H9 (cell line): ENCODE data around the gene LIPH. TPM values are rescaled to one million over a fixed set of nuclear protein-coding genes. Genes with fewer than 3 reads are reported as not detected.

Source experiments
- DNase-seq: peaks from one replicate; pipeline ENCODE4 v3.0.0-alpha.2; 2017
- H2AFZ ChIP-seq: one replicate; pipeline ENCODE4 v1.6.1; 2013; ENCODE audit warnings: mild to moderate bottlenecking, low read length, control low read depth, moderate library complexity
- H2AK5ac ChIP-seq: 2 replicates; pipeline ENCODE4 v1.6.1; 2013; ENCODE audit warnings: low read length, control low read depth, mixed read lengths; ENCODE audit not compliant: insufficient read length
- H2BK120ac ChIP-seq: one replicate; pipeline ENCODE4 v1.6.1; 2013; ENCODE audit warnings: low read depth, mild to moderate bottlenecking, low read length, control low read depth, inconsistent platforms; ENCODE audit not compliant: poor library complexity, severe bottlenecking
- H2BK12ac ChIP-seq: 2 replicates; pipeline ENCODE4 v1.6.1; 2013; ENCODE audit warnings: low read length, control low read depth, mixed read lengths, low read depth; ENCODE audit not compliant: insufficient read length
- H2BK15ac ChIP-seq: 2 replicates; pipeline ENCODE4 v1.6.1; 2013; ENCODE audit warnings: low read depth, low read length, control low read depth
- H2BK20ac ChIP-seq: one replicate; pipeline ENCODE4 v1.6.1; 2013; ENCODE audit warnings: low read depth, mild to moderate bottlenecking, low read length, control low read depth, inconsistent platforms; ENCODE audit not compliant: poor library complexity, severe bottlenecking
- H2BK5ac ChIP-seq: 2 replicates; pipeline ENCODE4 v1.6.1; 2013; ENCODE audit warnings: low read length, control low read depth, mixed read lengths; ENCODE audit not compliant: insufficient read length
- H3K14ac ChIP-seq: 2 replicates; pipeline ENCODE4 v1.6.1; 2013; ENCODE audit warnings: low read length, control low read depth; ENCODE audit not compliant: insufficient read depth
- H3K18ac ChIP-seq: 2 replicates; pipeline ENCODE4 v1.6.1; 2013; ENCODE audit warnings: low read depth, mild to moderate bottlenecking, mixed read lengths, low read length, control low read depth; ENCODE audit not compliant: insufficient read length
- H3K23ac ChIP-seq: 2 replicates; pipeline ENCODE4 v1.6.1; 2013; ENCODE audit warnings: low read length, control low read depth, mixed read lengths, low read depth; ENCODE audit not compliant: insufficient read length
- H3K23me2 ChIP-seq: 2 replicates; pipeline ENCODE4 v1.6.1; 2013; ENCODE audit warnings: low read depth, mild to moderate bottlenecking, mixed read lengths, low read length, control low read depth; ENCODE audit not compliant: insufficient read length, poor library complexity, severe bottlenecking
- H3K27ac ChIP-seq: 2 replicates; pipeline ENCODE4 v1.5.1; 2013; ENCODE audit warnings: low read length, control low read depth, mixed read lengths, low read depth; ENCODE audit not compliant: insufficient read length
- H3K27me3 ChIP-seq: 2 replicates; pipeline ENCODE4 v1.6.1; 2013; ENCODE audit warnings: low read length, control low read depth, inconsistent platforms; ENCODE audit not compliant: insufficient read depth
- H3K4ac ChIP-seq: 2 replicates; pipeline ENCODE4 v1.6.1; 2013; ENCODE audit warnings: low read depth, mild to moderate bottlenecking, control low read depth, inconsistent platforms, low read length, moderate library complexity
- H3K4me1 ChIP-seq: 2 replicates; pipeline ENCODE4 v1.6.1; 2013; ENCODE audit warnings: low read length, control low read depth, inconsistent platforms; ENCODE audit not compliant: insufficient read depth
- H3K4me2 ChIP-seq: 2 replicates; pipeline ENCODE4 v1.6.1; 2013; ENCODE audit warnings: low read length, control low read depth, mixed read lengths; ENCODE audit not compliant: insufficient read length, insufficient read depth
- H3K56ac ChIP-seq: 2 replicates; pipeline ENCODE4 v1.6.1; 2013; ENCODE audit warnings: low read depth, mild to moderate bottlenecking, mixed read lengths, low read length, control low read depth; ENCODE audit not compliant: insufficient read length
- H3K79me1 ChIP-seq: 2 replicates; pipeline ENCODE4 v1.6.1; 2013; ENCODE audit warnings: low read depth, mild to moderate bottlenecking, moderate library complexity, low read length, control low read depth, inconsistent platforms; ENCODE audit not compliant: insufficient read depth, poor library complexity, severe bottlenecking
- H3K79me2 ChIP-seq: 2 replicates; pipeline ENCODE4 v1.6.1; 2013; ENCODE audit warnings: low read length, control low read depth, inconsistent platforms; ENCODE audit not compliant: insufficient read depth
- H3K9ac ChIP-seq: 2 replicates; pipeline ENCODE4 v1.6.1; 2013; ENCODE audit warnings: low read length, control low read depth, mixed read lengths; ENCODE audit not compliant: insufficient read length; ENCODE audit errors: extremely low read depth
- H3K9me3 ChIP-seq: one replicate; pipeline ENCODE4 v1.6.1; 2013; ENCODE audit warnings: low read depth, low read length, inconsistent platforms; ENCODE audit not compliant: control insufficient read depth
- H3T11ph ChIP-seq: one replicate; pipeline ENCODE4 v1.6.1; 2013; ENCODE audit warnings: mild to moderate bottlenecking, low read length, control low read depth, inconsistent platforms
- H4K20me1 ChIP-seq: one replicate; pipeline ENCODE4 v1.6.1; 2013; ENCODE audit not compliant: control insufficient read depth, insufficient read length, insufficient read depth
- H4K5ac ChIP-seq: 2 replicates; pipeline ENCODE4 v1.6.1; 2013; ENCODE audit warnings: low read depth, mild to moderate bottlenecking, mixed read lengths, low read length, control low read depth; ENCODE audit not compliant: insufficient read length
- H4K8ac ChIP-seq: replicated peaks from 2 replicates; pipeline ENCODE4 v1.6.1; 2013; ENCODE audit warnings: low read length, control low read depth, mixed read lengths, low read depth; ENCODE audit not compliant: insufficient read length
- H4K91ac ChIP-seq: 2 replicates; pipeline ENCODE4 v1.6.1; 2013; ENCODE audit warnings: low read depth, mild to moderate bottlenecking, moderate library complexity, mixed read lengths, low read length, control low read depth; ENCODE audit not compliant: insufficient read length
- H3K27ac Mint-ChIP-seq, 3 experiments: 2 replicates in 2 of 3; 3 replicates in 1 of 3; pipeline ENCODE4 v1.8.0; 2020 to 2021; ENCODE audit warnings: mixed read lengths in 3 of 3, mild to moderate bottlenecking in 1 of 3, moderate library complexity in 1 of 3
- H3K27me3 Mint-ChIP-seq: 2 replicates; pipeline ENCODE4 v1.8.0; 2021; ENCODE audit warnings: low read depth, mild to moderate bottlenecking, moderate library complexity, mixed read lengths
- H3K36me3 Mint-ChIP-seq, 3 experiments: 2 replicates in 2 of 3; 3 replicates in 1 of 3; pipeline ENCODE4 v1.8.0; 2020 to 2021; ENCODE audit warnings: low read depth in 3 of 3, mixed read lengths in 3 of 3; ENCODE audit not compliant: insufficient read depth in 1 of 3
- H3K4me1 Mint-ChIP-seq, 2 experiments: 2 replicates each; pipeline ENCODE4 v1.8.0; 2020; ENCODE audit warnings: mixed read lengths in 2 of 2
- H3K4me3 Mint-ChIP-seq, 2 experiments: 2 replicates in 1 of 2; 3 replicates in 1 of 2; pipeline ENCODE4 v1.8.0; 2020 to 2021; ENCODE audit warnings: mild to moderate bottlenecking in 2 of 2, mixed read lengths in 2 of 2, moderate library complexity in 1 of 2
- H3K9me3 Mint-ChIP-seq, 2 experiments: 2 replicates in 1 of 2; 3 replicates in 1 of 2; pipeline ENCODE4 v1.8.0; 2020; ENCODE audit warnings: mild to moderate bottlenecking in 2 of 2, mixed read lengths in 2 of 2, moderate library complexity in 1 of 2
- CTCF ChIP-seq: fragments of 200-600 bp; sonication (generic); conservative IDR thresholded peaks from 3 replicates; pipeline ENCODE4 v1.8.0; 2021; ENCODE audit warnings: antibody characterized with exemption, mild to moderate bottlenecking
- WGBS: extraction: QIAGEN DNeasy Blood & Tissue Kit; methylation state at CpG from one replicate; pipeline ENCODE4 v1.1.7; 2013; ENCODE audit warnings: missing lambda C conversion rate, low lambda C conversion rate, mixed read lengths; ENCODE audit not compliant: insufficient read length; ENCODE audit errors: extremely low coverage; 5-methylcytosine and 5-hydroxymethylcytosine counted together
- total RNA-seq: library from RNA; stranded (reverse); gene quantifications from 2 replicates; pipeline ENCODE4 v1.2.1, GENCODE V29; 2021

Gene LIPH
- total RNA-seq, 1 experiment from 2014 or later = 0.17 TPM

- no peak overlapping the region for H3K4ac ChIP-seq
- TF ChIP-seq CTCF = no peak
- H2AFZ ChIP-seq = no peak overlapping the region
- H3K9me3 Mint-ChIP-seq = no peaks in the 10 kb centered on the region
- no peaks in the 10 kb centered on the region for H3K23me2 ChIP-seq
- no peak for DNase-seq
- no peak overlapping the region for H2BK15ac ChIP-seq
- no peak overlapping the region for H3K27ac Mint-ChIP-seq
- no peak overlapping the region for H2BK12ac ChIP-seq
- no peak overlapping the region for H3K18ac ChIP-seq
- no peaks in the 10 kb centered on the region for H3K27me3 ChIP-seq
- no peaks in the 10 kb centered on the region for H4K20me1 ChIP-seq
- no peaks in the 10 kb centered on the region for H3K79me2 ChIP-seq
- no peaks in the 10 kb centered on the region for H3K4me1 ChIP-seq
- H3T11ph ChIP-seq = no peak overlapping the region
- no peaks in the 10 kb centered on the region; the same call in none of the 2 replicates for H3K27me3 Mint-ChIP-seq
- no peak overlapping the region for H2BK120ac ChIP-seq
- no peak overlapping the region for H2BK5ac ChIP-seq
- no peaks in the 10 kb centered on the region for H3K36me3 Mint-ChIP-seq
- no peak overlapping the region for H3K27ac ChIP-seq
- no peak overlapping the region for H3K14ac ChIP-seq
- no peak overlapping the region for H3K4me2 ChIP-seq
- no peak overlapping the region for H4K5ac ChIP-seq
- H3K9me3 ChIP-seq = no peaks in the 10 kb centered on the region
- no peaks in the 10 kb centered on the region for H3K79me1 ChIP-seq
- H3K4me3 Mint-ChIP-seq = no peak overlapping the region
- WGBS = no CpG with 5 or more reads among the region's 2 CpGs
- no peak overlapping the region for H2AK5ac ChIP-seq
- H4K8ac ChIP-seq = no peak overlapping the region
- H3K56ac ChIP-seq = no peak overlapping the region
- no peak overlapping the region for H2BK20ac ChIP-seq
- H3K23ac ChIP-seq = no peak overlapping the region
- H3K4me1 Mint-ChIP-seq = peaks cover 3 to 13% of the 10 kb centered on the region in 2 experiments
- no peak overlapping the region for H4K91ac ChIP-seq
- H3K9ac ChIP-seq = no peak overlapping the region
Measured at GRCh38 chr3:185534511-185534910, 17.9 kb downstream of the LIPH start.
